SK-N-SH (cell line): ENCODE measurements around the gene RAI14. TPM values are rescaled to one million over a fixed set of nuclear protein-coding genes. Genes with fewer than 3 reads are reported as not detected.
"Not testable (repeated sequence)": the region's sequence is repeated elsewhere in the genome, so short reads cannot be mapped to it uniquely, and the experiment has no call there.

Experiments used
- CTCF ChIA-PET: fragments of 300-600, 350-600 bp; formaldehyde crosslinking; extraction: SDS; loops from one replicate; lab custom pipeline; 2021; lab: Yijun Ruan, JAX
- POLR2A ChIA-PET: fragments of 350-600 bp; sonication (Branson Sonifier 250); formaldehyde crosslinking; extraction: SDS; loops from one replicate; lab custom pipeline; 2020; ENCODE audit warnings: antibody characterized with exemption, inconsistent platforms; lab: Yijun Ruan, JAX
- DNase-seq: peaks from one replicate; pipeline ENCODE4 v3.0.0; 2012
- H2AFZ ChIP-seq: fragments of 200-600 bp; sonication (generic); 2 replicates; pipeline ENCODE4 v1.8.1; 2016; ENCODE audit warnings: antibody characterized with exemption, mild to moderate bottlenecking, low read depth
- H3F3A ChIP-seq: fragments of 200-600 bp; sonication (generic); replicated peaks from 2 replicates; pipeline ENCODE3; 2016; ENCODE audit warnings: antibody characterized with exemption, mild to moderate bottlenecking; ENCODE audit not compliant: insufficient read depth
- H3K27ac ChIP-seq, 2 experiments: fragments of 200-500 bp in 1 of 2; fragments of 200-600 bp in 1 of 2; sonication (Bioruptor generic) in 1 of 2; sonication (generic), shearing (Covaris generic) in 1 of 2; 2 replicates each; pipeline versions ENCODE4 v1.5.1 to v1.6.1; 2014 to 2016; ENCODE audit warnings: low read depth in 2 of 2, inconsistent platforms in 1 of 2, low read length in 1 of 2, mild to moderate bottlenecking in 1 of 2, mixed read lengths in 1 of 2
- H3K27me3 ChIP-seq: fragments of 200-600 bp; sonication (generic), shearing (Covaris generic); 2 replicates; pipeline ENCODE4 v1.6.1; 2016; ENCODE audit warnings: mixed run types; ENCODE audit not compliant: insufficient read depth
- H3K36me3 ChIP-seq, 2 experiments: fragments of 200-500 bp in 1 of 2; fragments of 200-600 bp in 1 of 2; sonication (Bioruptor generic) in 1 of 2; sonication (generic) in 1 of 2; replicated peaks in 1 of 2; 2 replicates each; pipeline versions ENCODE3 to v1.5.1; 2014 to 2016; ENCODE audit warnings: low read length in 1 of 2, mild to moderate bottlenecking in 1 of 2; ENCODE audit not compliant: insufficient read depth in 2 of 2, control insufficient read depth in 1 of 2
- H3K4me1 ChIP-seq, 2 experiments: fragments of 200-500 bp in 1 of 2; fragments of 200-600 bp in 1 of 2; sonication (Bioruptor generic) in 1 of 2; sonication (generic), shearing (Covaris generic) in 1 of 2; 2 replicates each; pipeline versions ENCODE4 v1.5.1 to v1.6.1; 2014 to 2016; ENCODE audit warnings: low read depth in 1 of 2, low read length in 1 of 2, mixed run types in 1 of 2; ENCODE audit not compliant: insufficient read depth in 2 of 2, control insufficient read depth in 1 of 2
- H3K4me2 ChIP-seq: fragments of 200-600 bp; sonication (generic), shearing (Covaris generic); 2 replicates; pipeline ENCODE4 v1.6.1; 2017; ENCODE audit warnings: mixed run types
- H3K4me3 ChIP-seq, 2 experiments: fragments of 200-500 bp in 1 of 2; fragments of 200-600 bp in 1 of 2; sonication (Bioruptor generic) in 1 of 2; sonication (generic), shearing (Covaris generic) in 1 of 2; 2 replicates each; pipeline versions ENCODE4 v1.5.1 to v1.8.1; 2014 to 2016; ENCODE audit warnings: low read depth in 2 of 2, inconsistent platforms in 1 of 2, low read length in 1 of 2, mild to moderate bottlenecking in 1 of 2, mixed read lengths in 1 of 2, moderate library complexity in 1 of 2
- H3K79me2 ChIP-seq: fragments of 200-600 bp; sonication (generic); 2 replicates; pipeline ENCODE4 v1.8.1; 2017; ENCODE audit warnings: mild to moderate bottlenecking; ENCODE audit not compliant: insufficient read depth
- H3K9ac ChIP-seq: fragments of 200-600 bp; sonication (generic); 2 replicates; pipeline ENCODE4 v1.6.1; 2017; ENCODE audit warnings: mixed run types
- H3K9me2 ChIP-seq: fragments of 200-600 bp; sonication (generic); 2 replicates; pipeline ENCODE4 v1.6.1; 2017; ENCODE audit warnings: mixed run types
- H3K9me3 ChIP-seq: fragments of 200-600 bp; sonication (generic); 2 replicates; pipeline ENCODE4 v1.6.1; 2017; ENCODE audit warnings: mixed run types, mild to moderate bottlenecking, moderate library complexity
- H4K20me1 ChIP-seq: fragments of 200-600 bp; sonication (generic); 2 replicates; pipeline ENCODE4 v1.6.1; 2017; ENCODE audit warnings: mild to moderate bottlenecking, mixed run types; ENCODE audit not compliant: insufficient read depth
- EP300 ChIP-seq, 2 experiments: IDR thresholded peaks; 2 replicates each; pipeline versions ENCODE4 v1.4.0 to v1.6.1; 2012; ENCODE audit warnings: borderline replicate concordance in 1 of 2, low read depth in 1 of 2, low read length in 1 of 2
- WGBS: methylation state at CpG from one replicate; pipeline ENCODE4 v1.1.6; 2017; ENCODE audit warnings: low lambda C conversion rate; 5-methylcytosine and 5-hydroxymethylcytosine counted together
- polyA plus RNA-seq, 3 experiments: library from polyadenylated mRNA; depleted of rRNA; stranded (reverse); fragments of >200 nt; gene quantifications; 2 replicates each; pipeline ENCODE4 v1.2.3, GENCODE V29; 2012
- TF ChIP-seq, protein P1 (sequence below): IDR thresholded peaks from 2 replicates; pipeline ENCODE4 v1.4.0; 2012; ENCODE audit warnings: low read depth
- TF ChIP-seq, protein P2 (sequence below): fragments of 150-350 bp; IDR thresholded peaks from 2 replicates; pipeline ENCODE4 v1.6.1; 2016; ENCODE audit warnings: mild to moderate bottlenecking, low read depth, low read length
- TF ChIP-seq, protein P3 (sequence below): IDR thresholded peaks from 2 replicates; pipeline ENCODE4 v1.6.1; 2012; ENCODE audit warnings: mild to moderate bottlenecking, low read depth, low read length, moderate library complexity

RAI14 gene
- polyA plus RNA-seq, 1 of the 3 experiments (the other 2 are of a cell fraction): 53.2 TPM

DNA sequence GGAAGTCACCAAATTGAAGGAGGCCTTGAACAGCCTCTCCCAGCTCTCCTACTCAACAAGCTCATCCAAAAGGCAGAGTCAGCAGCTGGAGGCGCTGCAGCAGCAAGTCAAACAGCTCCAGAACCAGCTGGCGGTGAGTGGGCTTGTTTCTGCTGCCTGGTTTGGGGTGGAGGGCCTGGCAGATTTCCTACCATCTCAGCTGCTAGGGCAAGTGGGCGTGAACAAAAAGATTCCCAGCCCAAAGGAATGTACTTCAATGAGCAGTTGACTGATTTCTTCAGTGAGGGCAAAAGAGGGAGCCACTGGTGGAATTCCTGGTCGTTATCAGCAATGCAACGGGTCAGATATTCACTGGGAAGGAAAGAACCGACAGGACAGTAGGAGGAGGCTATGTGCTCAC lies 170.2 kb downstream of the RAI14 start:
- H3K36me3 ChIP-seq: peaks cover 68 to 81% of the 10 kb centered on the region in 2 experiments
- POLR2A ChIA-PET: no interaction called here
- DNase-seq: no peak
- WGBS: 79% methylated on average over 6 of the region's 6 CpGs
- H3K27me3 ChIP-seq: no peaks in the 10 kb centered on the region
- H3K9me3 ChIP-seq: no peaks in the 10 kb centered on the region
- no peaks in the 10 kb centered on the region for H4K20me1 ChIP-seq
- no peak overlapping the region for H3K9ac ChIP-seq
- H3K4me2 ChIP-seq: no peak overlapping the region
- H3K79me2 ChIP-seq: no peaks in the 10 kb centered on the region
- H3F3A ChIP-seq: peaks cover 3% of the 10 kb centered on the region
- H2AFZ ChIP-seq: no peak overlapping the region
- no peak overlapping the region for H3K4me3 ChIP-seq
- H3K9me2 ChIP-seq: no peaks in the 10 kb centered on the region
- H3K27ac ChIP-seq: no peak overlapping the region
- CTCF ChIA-PET: no interaction called here
- H3K4me1 ChIP-seq: no peaks in the 10 kb centered on the region
- TF ChIP-seq, protein P1, sequence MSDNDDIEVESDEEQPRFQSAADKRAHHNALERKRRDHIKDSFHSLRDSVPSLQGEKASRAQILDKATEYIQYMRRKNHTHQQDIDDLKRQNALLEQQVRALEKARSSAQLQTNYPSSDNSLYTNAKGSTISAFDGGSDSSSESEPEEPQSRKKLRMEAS: no peak

DNA sequence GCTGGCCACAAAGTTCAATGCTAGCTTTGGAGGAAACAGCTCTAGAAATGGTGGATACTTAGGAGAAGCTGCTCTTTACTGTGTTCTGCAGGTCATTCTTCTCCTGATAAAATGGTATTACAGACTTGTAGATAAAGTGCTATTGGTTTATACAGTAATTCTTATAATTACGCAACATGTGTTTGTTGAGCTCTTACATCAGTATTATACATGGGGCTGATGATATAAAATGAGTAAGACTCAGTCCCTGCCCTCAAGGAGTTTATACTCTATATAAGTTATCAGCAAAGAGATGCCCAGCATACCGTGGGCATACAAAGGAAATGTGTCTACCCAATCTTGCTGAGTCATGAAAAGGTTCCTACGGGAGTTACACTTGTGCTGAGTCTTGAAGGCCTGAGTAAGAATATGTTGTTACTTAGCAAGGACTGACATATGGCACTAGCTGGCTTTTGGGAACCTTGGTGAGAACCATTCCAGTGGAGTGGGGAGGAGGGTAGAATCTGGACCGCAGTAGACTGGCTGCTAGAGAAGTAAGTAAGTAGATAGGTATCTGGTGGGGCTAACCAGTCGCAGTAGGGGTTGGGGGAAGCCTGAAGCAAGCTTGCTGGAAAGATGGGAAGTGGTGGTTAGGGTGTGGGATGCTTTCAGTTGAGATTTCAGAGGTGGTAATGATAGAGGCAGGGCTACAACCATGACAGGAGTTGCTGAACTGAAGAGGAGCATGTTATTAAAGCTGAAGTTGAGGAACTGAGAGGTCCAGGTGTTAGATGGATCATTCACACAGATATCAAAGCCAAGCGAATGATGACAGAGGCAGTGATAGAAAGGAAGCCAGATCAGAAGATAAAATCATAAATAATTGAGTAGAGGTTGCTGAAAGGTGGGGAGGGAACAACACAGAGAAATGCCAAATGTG lies 171.7 kb downstream of the RAI14 start:
- WGBS: 83% methylated on average over 6 of the region's 6 CpGs
- no peaks in the 10 kb centered on the region for H4K20me1 ChIP-seq
- DNase-seq: no peak
- no peak overlapping the region for H3K9ac ChIP-seq
- POLR2A ChIA-PET: no interaction called here
- CTCF ChIA-PET: interaction anchor here (0.6 to 1.1 kb wide), 2 partner anchors 70 to 1092 kb away, joined by 3 to 4 read pairs; no protein-coding TSS in a partner anchor
- peaks cover 77 to 82% of the 10 kb centered on the region in 2 experiments for H3K36me3 ChIP-seq
- no peaks in the 10 kb centered on the region for H3K9me2 ChIP-seq
- TF ChIP-seq, protein P2, sequence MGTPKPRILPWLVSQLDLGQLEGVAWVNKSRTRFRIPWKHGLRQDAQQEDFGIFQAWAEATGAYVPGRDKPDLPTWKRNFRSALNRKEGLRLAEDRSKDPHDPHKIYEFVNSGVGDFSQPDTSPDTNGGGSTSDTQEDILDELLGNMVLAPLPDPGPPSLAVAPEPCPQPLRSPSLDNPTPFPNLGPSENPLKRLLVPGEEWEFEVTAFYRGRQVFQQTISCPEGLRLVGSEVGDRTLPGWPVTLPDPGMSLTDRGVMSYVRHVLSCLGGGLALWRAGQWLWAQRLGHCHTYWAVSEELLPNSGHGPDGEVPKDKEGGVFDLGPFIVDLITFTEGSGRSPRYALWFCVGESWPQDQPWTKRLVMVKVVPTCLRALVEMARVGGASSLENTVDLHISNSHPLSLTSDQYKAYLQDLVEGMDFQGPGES: no peak
- TF ChIP-seq, protein P3, sequence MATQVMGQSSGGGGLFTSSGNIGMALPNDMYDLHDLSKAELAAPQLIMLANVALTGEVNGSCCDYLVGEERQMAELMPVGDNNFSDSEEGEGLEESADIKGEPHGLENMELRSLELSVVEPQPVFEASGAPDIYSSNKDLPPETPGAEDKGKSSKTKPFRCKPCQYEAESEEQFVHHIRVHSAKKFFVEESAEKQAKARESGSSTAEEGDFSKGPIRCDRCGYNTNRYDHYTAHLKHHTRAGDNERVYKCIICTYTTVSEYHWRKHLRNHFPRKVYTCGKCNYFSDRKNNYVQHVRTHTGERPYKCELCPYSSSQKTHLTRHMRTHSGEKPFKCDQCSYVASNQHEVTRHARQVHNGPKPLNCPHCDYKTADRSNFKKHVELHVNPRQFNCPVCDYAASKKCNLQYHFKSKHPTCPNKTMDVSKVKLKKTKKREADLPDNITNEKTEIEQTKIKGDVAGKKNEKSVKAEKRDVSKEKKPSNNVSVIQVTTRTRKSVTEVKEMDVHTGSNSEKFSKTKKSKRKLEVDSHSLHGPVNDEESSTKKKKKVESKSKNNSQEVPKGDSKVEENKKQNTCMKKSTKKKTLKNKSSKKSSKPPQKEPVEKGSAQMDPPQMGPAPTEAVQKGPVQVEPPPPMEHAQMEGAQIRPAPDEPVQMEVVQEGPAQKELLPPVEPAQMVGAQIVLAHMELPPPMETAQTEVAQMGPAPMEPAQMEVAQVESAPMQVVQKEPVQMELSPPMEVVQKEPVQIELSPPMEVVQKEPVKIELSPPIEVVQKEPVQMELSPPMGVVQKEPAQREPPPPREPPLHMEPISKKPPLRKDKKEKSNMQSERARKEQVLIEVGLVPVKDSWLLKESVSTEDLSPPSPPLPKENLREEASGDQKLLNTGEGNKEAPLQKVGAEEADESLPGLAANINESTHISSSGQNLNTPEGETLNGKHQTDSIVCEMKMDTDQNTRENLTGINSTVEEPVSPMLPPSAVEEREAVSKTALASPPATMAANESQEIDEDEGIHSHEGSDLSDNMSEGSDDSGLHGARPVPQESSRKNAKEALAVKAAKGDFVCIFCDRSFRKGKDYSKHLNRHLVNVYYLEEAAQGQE: no peak
- no peak for TF ChIP-seq EP300 (IDR thresholded peaks at IDR 0.05; ENCODE audit: borderline replicate concordance in 1 of 2, low read depth in 1 of 2, low read length in 1 of 2)
- TF ChIP-seq, all 33 proteins: peak for 0
- H3F3A ChIP-seq: peaks cover 7% of the 10 kb centered on the region
- no peaks in the 10 kb centered on the region for H3K4me1 ChIP-seq
- no peaks in the 10 kb centered on the region for H3K79me2 ChIP-seq
- H3K27ac ChIP-seq: no peak overlapping the region
- no peaks in the 10 kb centered on the region for H3K9me3 ChIP-seq
- H2AFZ ChIP-seq: no peak overlapping the region
- H3K27me3 ChIP-seq: no peaks in the 10 kb centered on the region
- H3K4me3 ChIP-seq: no peak overlapping the region
- no peak overlapping the region for H3K4me2 ChIP-seq

DNA sequence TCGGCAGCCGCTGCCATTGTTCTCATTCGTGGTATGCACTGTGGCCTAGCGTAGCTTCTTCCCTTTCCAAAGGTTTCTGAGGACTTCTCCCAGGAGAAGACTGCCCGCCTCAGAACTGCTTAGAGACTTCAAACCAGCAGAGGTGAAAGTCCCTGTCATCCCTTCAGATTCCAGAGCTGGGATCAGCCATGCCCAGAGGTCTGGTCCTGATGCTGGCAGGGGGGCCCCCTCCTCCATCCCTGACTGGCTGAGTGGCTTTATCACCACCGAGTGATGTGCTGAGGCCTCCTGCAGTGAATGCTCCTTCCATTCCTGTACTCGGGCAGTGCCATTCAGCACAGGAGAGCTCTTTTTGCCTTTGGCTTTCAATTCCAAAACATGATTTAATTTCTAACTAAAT lies 174.7 kb downstream of the RAI14 start:
- CTCF ChIA-PET: not testable (repeated sequence)

More for the DNA sequence above, 174.7 kb downstream of the RAI14 start:
- H4K20me1 ChIP-seq, H3K79me2 ChIP-seq, H3K9ac ChIP-seq, H3K9me3 ChIP-seq, H3K4me2 ChIP-seq, DNase-seq, POLR2A ChIA-PET, H2AFZ ChIP-seq, H3K27ac ChIP-seq, H3K27me3 ChIP-seq, H3K9me2 ChIP-seq, H3K4me1 ChIP-seq, H3K4me3 ChIP-seq: not testable (repeated sequence)
- H3K36me3 ChIP-seq: peaks cover 70 to 71% of the 10 kb centered on the region in 2 experiments
- peaks cover 20% of the 10 kb centered on the region for H3F3A ChIP-seq
- 96% methylated on average over 5 of the region's 7 CpGs for WGBS
